Measurements from ENCODE around the gene NAV3. TPM values are rescaled to one million over a fixed set of nuclear protein-coding genes. Genes with fewer than 3 reads are reported as not detected.

Gene NAV3
- total and polyA plus RNA-seq, 4 donors: 0.22 to 1.7 (median 0.71) TPM

DNA sequence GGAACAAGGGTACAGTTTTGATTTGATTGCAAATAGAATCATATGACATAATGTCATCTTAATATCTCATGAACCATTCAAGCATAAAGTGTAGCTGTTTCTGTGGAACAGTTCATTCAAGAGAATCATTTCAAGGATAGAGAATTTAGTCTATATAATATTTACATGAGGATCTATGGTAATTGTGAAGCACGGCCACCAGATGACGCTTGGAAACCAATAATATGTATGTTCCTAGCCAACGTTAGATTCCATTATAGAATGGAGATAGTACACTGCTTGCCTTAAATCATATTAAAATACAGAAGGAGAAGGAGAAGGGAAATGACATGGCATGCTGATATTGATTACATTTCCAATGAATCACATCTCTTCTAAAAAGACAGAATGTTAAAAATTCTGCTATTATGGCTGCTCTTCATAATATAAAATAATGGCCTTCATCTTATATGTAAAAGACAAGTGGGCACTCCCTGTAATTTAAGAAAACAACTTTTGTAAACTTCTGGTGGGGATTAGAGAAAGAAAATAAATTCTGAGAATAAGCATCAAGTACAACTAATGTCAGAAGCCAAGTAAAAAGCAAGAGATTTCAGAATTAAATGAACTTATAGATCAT lies 351.0 kb downstream of the NAV3 start:
- no peaks in the 10 kb centered on the region for H3K36me3 ChIP-seq (ENCODE audit: control insufficient read depth in 4 of 4, insufficient read depth in 3 of 4, low read depth in 1 of 4, low read length in 3 of 4)
- 26% methylated on average over 3 of the region's 3 CpGs for WGBS
- no peak for DNase-seq (ENCODE audit: low spot score)
- TF ChIP-seq RAD21 (IDR thresholded peaks at IDR 0.05): peak; percentile 71 to 76
- TF ChIP-seq CTCF (IDR thresholded peaks at IDR 0.05; ENCODE audit: low read depth, low read length, missing input control): peak; percentile 43
- TF ChIP-seq, protein P1, sequence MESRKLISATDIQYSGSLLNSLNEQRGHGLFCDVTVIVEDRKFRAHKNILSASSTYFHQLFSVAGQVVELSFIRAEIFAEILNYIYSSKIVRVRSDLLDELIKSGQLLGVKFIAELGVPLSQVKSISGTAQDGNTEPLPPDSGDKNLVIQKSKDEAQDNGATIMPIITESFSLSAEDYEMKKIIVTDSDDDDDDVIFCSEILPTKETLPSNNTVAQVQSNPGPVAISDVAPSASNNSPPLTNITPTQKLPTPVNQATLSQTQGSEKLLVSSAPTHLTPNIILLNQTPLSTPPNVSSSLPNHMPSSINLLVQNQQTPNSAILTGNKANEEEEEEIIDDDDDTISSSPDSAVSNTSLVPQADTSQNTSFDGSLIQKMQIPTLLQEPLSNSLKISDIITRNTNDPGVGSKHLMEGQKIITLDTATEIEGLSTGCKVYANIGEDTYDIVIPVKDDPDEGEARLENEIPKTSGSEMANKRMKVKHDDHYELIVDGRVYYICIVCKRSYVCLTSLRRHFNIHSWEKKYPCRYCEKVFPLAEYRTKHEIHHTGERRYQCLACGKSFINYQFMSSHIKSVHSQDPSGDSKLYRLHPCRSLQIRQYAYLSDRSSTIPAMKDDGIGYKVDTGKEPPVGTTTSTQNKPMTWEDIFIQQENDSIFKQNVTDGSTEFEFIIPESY (IDR thresholded peaks at IDR 0.05): no peak
- H3K4me1 ChIP-seq (ENCODE audit: control insufficient read depth in 4 of 4, insufficient read depth in 4 of 4, low read length in 3 of 4): no peaks in the 10 kb centered on the region
- no peak overlapping the region for H3K27ac ChIP-seq (ENCODE audit: low read depth in 1 of 2, low read length in 2 of 2)
- H3K9me3 ChIP-seq (ENCODE audit: control insufficient read depth in 4 of 4, low read length in 3 of 4): no peaks in the 10 kb centered on the region
- no peaks in the 10 kb centered on the region for H3K27me3 ChIP-seq (ENCODE audit: control insufficient read depth in 4 of 4, insufficient read depth in 4 of 4, low read length in 3 of 4)
- no peak overlapping the region for H3K4me3 ChIP-seq (ENCODE audit: low read depth in 1 of 3, low read length in 3 of 3)
- H3K9ac ChIP-seq (ENCODE audit: low read depth in 1 of 2, low read length in 2 of 2): no peak overlapping the region

- H3K27me3 ChIP-seq (ENCODE audit: control insufficient read depth in 4 of 4, insufficient read depth in 4 of 4, low read length in 3 of 4): no peaks in the 10 kb centered on the region
- DNase-seq (ENCODE audit: low spot score): no peak
- H3K9ac ChIP-seq (ENCODE audit: low read depth in 1 of 2, low read length in 2 of 2): no peak overlapping the region
- H3K36me3 ChIP-seq (ENCODE audit: control insufficient read depth in 4 of 4, insufficient read depth in 3 of 4, low read depth in 1 of 4, low read length in 3 of 4): no peaks in the 10 kb centered on the region
- no peaks in the 10 kb centered on the region for H3K4me1 ChIP-seq (ENCODE audit: control insufficient read depth in 4 of 4, insufficient read depth in 4 of 4, low read length in 3 of 4)
- no peak overlapping the region for H3K27ac ChIP-seq (ENCODE audit: low read depth in 1 of 2, low read length in 2 of 2)
- H3K4me3 ChIP-seq (ENCODE audit: low read depth in 1 of 3, low read length in 3 of 3): no peak overlapping the region
- H3K9me3 ChIP-seq (ENCODE audit: control insufficient read depth in 4 of 4, low read length in 3 of 4): no peaks in the 10 kb centered on the region
- TF ChIP-seq NR2F2 (IDR thresholded peaks at IDR 0.05): no peak
- no peak for TF ChIP-seq JUND (IDR thresholded peaks at IDR 0.05)
- TF ChIP-seq HNF4G (IDR thresholded peaks at IDR 0.05): no peak
- TF ChIP-seq EGR1 (IDR thresholded peaks at IDR 0.05; ENCODE audit: low read depth in 2 of 2): no peak
- no peak for TF ChIP-seq RXRA (IDR thresholded peaks at IDR 0.05)
- TF ChIP-seq, protein P2, sequence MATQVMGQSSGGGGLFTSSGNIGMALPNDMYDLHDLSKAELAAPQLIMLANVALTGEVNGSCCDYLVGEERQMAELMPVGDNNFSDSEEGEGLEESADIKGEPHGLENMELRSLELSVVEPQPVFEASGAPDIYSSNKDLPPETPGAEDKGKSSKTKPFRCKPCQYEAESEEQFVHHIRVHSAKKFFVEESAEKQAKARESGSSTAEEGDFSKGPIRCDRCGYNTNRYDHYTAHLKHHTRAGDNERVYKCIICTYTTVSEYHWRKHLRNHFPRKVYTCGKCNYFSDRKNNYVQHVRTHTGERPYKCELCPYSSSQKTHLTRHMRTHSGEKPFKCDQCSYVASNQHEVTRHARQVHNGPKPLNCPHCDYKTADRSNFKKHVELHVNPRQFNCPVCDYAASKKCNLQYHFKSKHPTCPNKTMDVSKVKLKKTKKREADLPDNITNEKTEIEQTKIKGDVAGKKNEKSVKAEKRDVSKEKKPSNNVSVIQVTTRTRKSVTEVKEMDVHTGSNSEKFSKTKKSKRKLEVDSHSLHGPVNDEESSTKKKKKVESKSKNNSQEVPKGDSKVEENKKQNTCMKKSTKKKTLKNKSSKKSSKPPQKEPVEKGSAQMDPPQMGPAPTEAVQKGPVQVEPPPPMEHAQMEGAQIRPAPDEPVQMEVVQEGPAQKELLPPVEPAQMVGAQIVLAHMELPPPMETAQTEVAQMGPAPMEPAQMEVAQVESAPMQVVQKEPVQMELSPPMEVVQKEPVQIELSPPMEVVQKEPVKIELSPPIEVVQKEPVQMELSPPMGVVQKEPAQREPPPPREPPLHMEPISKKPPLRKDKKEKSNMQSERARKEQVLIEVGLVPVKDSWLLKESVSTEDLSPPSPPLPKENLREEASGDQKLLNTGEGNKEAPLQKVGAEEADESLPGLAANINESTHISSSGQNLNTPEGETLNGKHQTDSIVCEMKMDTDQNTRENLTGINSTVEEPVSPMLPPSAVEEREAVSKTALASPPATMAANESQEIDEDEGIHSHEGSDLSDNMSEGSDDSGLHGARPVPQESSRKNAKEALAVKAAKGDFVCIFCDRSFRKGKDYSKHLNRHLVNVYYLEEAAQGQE (IDR thresholded peaks at IDR 0.05): no peak
These were observed 353.1 kb downstream of the NAV3 start for GRCh38 chr12:78183824-78184223.

- DNase-seq (ENCODE audit: low spot score): no peak
- no peaks in the 10 kb centered on the region for H3K9me3 ChIP-seq (ENCODE audit: control insufficient read depth in 4 of 4, low read length in 3 of 4)
- no peak overlapping the region for H3K9ac ChIP-seq (ENCODE audit: low read depth in 1 of 2, low read length in 2 of 2)
- no peak overlapping the region for H3K4me3 ChIP-seq (ENCODE audit: low read depth in 1 of 3, low read length in 3 of 3)
- no peaks in the 10 kb centered on the region for H3K4me1 ChIP-seq (ENCODE audit: control insufficient read depth in 4 of 4, insufficient read depth in 4 of 4, low read length in 3 of 4)
- H3K27me3 ChIP-seq (ENCODE audit: control insufficient read depth in 4 of 4, insufficient read depth in 4 of 4, low read length in 3 of 4): no peaks in the 10 kb centered on the region
- H3K36me3 ChIP-seq (ENCODE audit: control insufficient read depth in 4 of 4, insufficient read depth in 3 of 4, low read depth in 1 of 4, low read length in 3 of 4): no peaks in the 10 kb centered on the region
- no peak overlapping the region for H3K27ac ChIP-seq (ENCODE audit: low read depth in 1 of 2, low read length in 2 of 2)
- no peak for TF ChIP-seq YY1 (IDR thresholded peaks at IDR 0.05)
- no peak for TF ChIP-seq RXRA (IDR thresholded peaks at IDR 0.05)
- TF ChIP-seq FOXA2 (IDR thresholded peaks at IDR 0.05): no peak
- TF ChIP-seq TAF1 (conservative IDR thresholded peaks at IDR 0.05): no peak
- TF ChIP-seq MAX (IDR thresholded peaks at IDR 0.05): no peak
- no peak for TF ChIP-seq HNF4G (IDR thresholded peaks at IDR 0.05)
- TF ChIP-seq, protein P2 (IDR thresholded peaks at IDR 0.05): no peak
- TF ChIP-seq, protein P1 (IDR thresholded peaks at IDR 0.05): no peak
These were observed 354.4 kb downstream of the NAV3 start for GRCh38 chr12:78185109-78185508.
